HepG2 (cell line): Measurements from ENCODE around the gene NAPB. TPM values are rescaled to one million over a fixed set of nuclear protein-coding genes. Genes with fewer than 3 reads are reported as not detected.

Experiments used
- AFF4 ChIP-seq: sonication (generic); formaldehyde crosslinking; IDR thresholded peaks from 2 replicates; pipeline ENCODE4 v1.4.0; 2020; ENCODE audit warnings: missing genetic modification reagents
- ATF6 ChIP-seq: sonication (generic); formaldehyde crosslinking; conservative IDR thresholded peaks from 2 replicates; pipeline ENCODE4 v1.4.0; 2020; ENCODE audit warnings: missing genetic modification reagents
- HHEX ChIP-seq: IDR thresholded peaks from 2 replicates; pipeline ENCODE4 v1.6.1; 2016; ENCODE audit warnings: control low read depth
- KDM5A ChIP-seq: fragments of 200-600 bp; sonication (generic); IDR thresholded peaks from 2 replicates; pipeline ENCODE4 v1.7.0; 2018; ENCODE audit warnings: antibody characterized with exemption, mild to moderate bottlenecking, low read length, borderline replicate concordance
- MED1 ChIP-seq: sonication (generic); formaldehyde crosslinking; IDR thresholded peaks from 2 replicates; pipeline ENCODE4 v1.4.0; 2020; ENCODE audit warnings: missing genetic modification reagents
- RAD51 ChIP-seq: fragments of 450-650 bp; IDR thresholded peaks from 2 replicates; pipeline ENCODE4 v1.6.1; 2016; ENCODE audit warnings: borderline replicate concordance
- TCF12 ChIP-seq, 2 experiments: fragments of 450-650 bp in 1 of 2; sonication (generic) in 1 of 2; formaldehyde crosslinking in 1 of 2; IDR thresholded peaks; 2 replicates each; pipeline versions ENCODE4 v1.6.1 to v1.8.0; 2017 to 2022; ENCODE audit warnings: antibody characterized with exemption in 1 of 2, mild to moderate bottlenecking in 1 of 2, missing genetic modification reagents in 1 of 2, moderate library complexity in 1 of 2
- TRIM22 ChIP-seq: fragments of 450-650 bp; IDR thresholded peaks from 2 replicates; pipeline ENCODE4 v1.6.1; 2017
- U2AF1 ChIP-seq: fragments of 200-400 bp; formaldehyde crosslinking; optimal IDR thresholded peaks from 2 replicates; pipeline ENCODE3; 2017; ENCODE audit warnings: mild to moderate bottlenecking, low read depth, low read length
- XRCC5 ChIP-seq: fragments of 200-400 bp; formaldehyde crosslinking; optimal IDR thresholded peaks from 2 replicates; pipeline ENCODE3; 2017; ENCODE audit warnings: mild to moderate bottlenecking, low read length
- ZBTB7B ChIP-seq: sonication (generic); formaldehyde crosslinking; IDR thresholded peaks from 2 replicates; pipeline ENCODE4 v1.4.0; 2020; ENCODE audit warnings: missing genetic modification reagents
- polyA plus RNA-seq, 8 experiments: library from polyadenylated mRNA; depleted of rRNA in 3 of 8; stranded (reverse) in 7 of 8; unstranded in 1 of 8; fragments of >200 nt; fragmentation: Illumina TruSeq in 4 of 8; extraction: Trizol in 4 of 8; gene quantifications; 2 replicates each; pipeline versions ENCODE4 v1.2.1 to v1.2.3, GENCODE V29; 2011 to 2016; ENCODE audit warnings: low read depth in 4 of 8, missing spikeins in 1 of 8, mixed read lengths in 1 of 8; ENCODE audit not compliant: insufficient read depth in 1 of 8
- total RNA-seq, 5 experiments: library from RNA; depleted of rRNA; stranded (reverse); fragments of >200 nt; fragmentation: Illumina TruSeq; extraction: Trizol; gene quantifications; 2 replicates each; pipeline ENCODE4 v1.2.3, GENCODE V29; 2016; ENCODE audit warnings: low read depth in 1 of 5
- TF ChIP-seq, protein P1 (sequence below): sonication (generic); formaldehyde crosslinking; IDR thresholded peaks from 2 replicates; pipeline ENCODE4 v1.8.1; 2022; ENCODE audit warnings: low read depth, mild to moderate bottlenecking, missing genetic modification reagents
- TF ChIP-seq, protein P2 (sequence below): sonication (generic); formaldehyde crosslinking; IDR thresholded peaks from 2 replicates; pipeline ENCODE4 v1.5.0; 2020; ENCODE audit warnings: mild to moderate bottlenecking, missing genetic modification reagents
- TF ChIP-seq, protein P3 (sequence below): IDR thresholded peaks from 2 replicates; pipeline ENCODE4 v1.6.1; 2016; ENCODE audit warnings: low read depth, control low read depth

Gene NAPB
- total and polyA plus RNA-seq, 2 of the 13 experiments (the other 11 are each of a cell fraction or from before 2014, with no cell fraction given): 15.2 to 16.1 TPM

GRCh38 chr20:23349338-23350195, 71.7 kb downstream of the NAPB start (continued):
- TF ChIP-seq ATF6 (CRISPR knock-in tag): no peak
- TF ChIP-seq, protein P1, sequence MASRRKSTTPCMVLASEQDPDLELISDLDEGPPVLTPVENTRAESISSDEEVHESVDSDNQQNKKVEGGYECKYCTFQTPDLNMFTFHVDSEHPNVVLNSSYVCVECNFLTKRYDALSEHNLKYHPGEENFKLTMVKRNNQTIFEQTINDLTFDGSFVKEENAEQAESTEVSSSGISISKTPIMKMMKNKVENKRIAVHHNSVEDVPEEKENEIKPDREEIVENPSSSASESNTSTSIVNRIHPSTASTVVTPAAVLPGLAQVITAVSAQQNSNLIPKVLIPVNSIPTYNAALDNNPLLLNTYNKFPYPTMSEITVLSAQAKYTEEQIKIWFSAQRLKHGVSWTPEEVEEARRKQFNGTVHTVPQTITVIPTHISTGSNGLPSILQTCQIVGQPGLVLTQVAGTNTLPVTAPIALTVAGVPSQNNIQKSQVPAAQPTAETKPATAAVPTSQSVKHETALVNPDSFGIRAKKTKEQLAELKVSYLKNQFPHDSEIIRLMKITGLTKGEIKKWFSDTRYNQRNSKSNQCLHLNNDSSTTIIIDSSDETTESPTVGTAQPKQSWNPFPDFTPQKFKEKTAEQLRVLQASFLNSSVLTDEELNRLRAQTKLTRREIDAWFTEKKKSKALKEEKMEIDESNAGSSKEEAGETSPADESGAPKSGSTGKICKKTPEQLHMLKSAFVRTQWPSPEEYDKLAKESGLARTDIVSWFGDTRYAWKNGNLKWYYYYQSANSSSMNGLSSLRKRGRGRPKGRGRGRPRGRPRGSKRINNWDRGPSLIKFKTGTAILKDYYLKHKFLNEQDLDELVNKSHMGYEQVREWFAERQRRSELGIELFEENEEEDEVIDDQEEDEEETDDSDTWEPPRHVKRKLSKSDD (CRISPR knock-in tag): no peak
- no peak for TF ChIP-seq RAD51
- TF ChIP-seq ZBTB7B (CRISPR knock-in tag): no peak; the same call in 1 of the 2 replicates
- TF ChIP-seq TRIM22: no peak
- TF ChIP-seq, protein P2, sequence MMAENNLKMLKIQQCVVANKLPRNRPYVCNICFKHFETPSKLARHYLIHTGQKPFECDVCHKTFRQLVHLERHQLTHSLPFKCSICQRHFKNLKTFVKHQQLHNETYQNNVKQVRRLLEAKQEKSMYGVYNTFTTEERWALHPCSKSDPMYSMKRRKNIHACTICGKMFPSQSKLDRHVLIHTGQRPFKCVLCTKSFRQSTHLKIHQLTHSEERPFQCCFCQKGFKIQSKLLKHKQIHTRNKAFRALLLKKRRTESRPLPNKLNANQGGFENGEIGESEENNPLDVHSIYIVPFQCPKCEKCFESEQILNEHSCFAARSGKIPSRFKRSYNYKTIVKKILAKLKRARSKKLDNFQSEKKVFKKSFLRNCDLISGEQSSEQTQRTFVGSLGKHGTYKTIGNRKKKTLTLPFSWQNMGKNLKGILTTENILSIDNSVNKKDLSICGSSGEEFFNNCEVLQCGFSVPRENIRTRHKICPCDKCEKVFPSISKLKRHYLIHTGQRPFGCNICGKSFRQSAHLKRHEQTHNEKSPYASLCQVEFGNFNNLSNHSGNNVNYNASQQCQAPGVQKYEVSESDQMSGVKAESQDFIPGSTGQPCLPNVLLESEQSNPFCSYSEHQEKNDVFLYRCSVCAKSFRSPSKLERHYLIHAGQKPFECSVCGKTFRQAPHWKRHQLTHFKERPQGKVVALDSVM (CRISPR knock-in tag): no peak
- TF ChIP-seq XRCC5: no peak
- no peak for TF ChIP-seq MED1 (CRISPR knock-in tag)
- no peak; the same call in 1 of the 2 replicates for TF ChIP-seq AFF4 (CRISPR knock-in tag)
- TF ChIP-seq U2AF1: no peak
- no peak for TF ChIP-seq TCF12 (IDR thresholded peaks at IDR 0.05)
- no peak for TF ChIP-seq TCF12 (CRISPR knock-in tag; IDR thresholded peaks at IDR 0.05)
- TF ChIP-seq, protein P3, sequence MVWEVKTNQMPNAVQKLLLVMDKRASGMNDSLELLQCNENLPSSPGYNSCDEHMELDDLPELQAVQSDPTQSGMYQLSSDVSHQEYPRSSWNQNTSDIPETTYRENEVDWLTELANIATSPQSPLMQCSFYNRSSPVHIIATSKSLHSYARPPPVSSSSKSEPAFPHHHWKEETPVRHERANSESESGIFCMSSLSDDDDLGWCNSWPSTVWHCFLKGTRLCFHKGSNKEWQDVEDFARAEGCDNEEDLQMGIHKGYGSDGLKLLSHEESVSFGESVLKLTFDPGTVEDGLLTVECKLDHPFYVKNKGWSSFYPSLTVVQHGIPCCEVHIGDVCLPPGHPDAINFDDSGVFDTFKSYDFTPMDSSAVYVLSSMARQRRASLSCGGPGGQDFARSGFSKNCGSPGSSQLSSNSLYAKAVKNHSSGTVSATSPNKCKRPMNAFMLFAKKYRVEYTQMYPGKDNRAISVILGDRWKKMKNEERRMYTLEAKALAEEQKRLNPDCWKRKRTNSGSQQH (CRISPR knock-in tag): no peak
- TF ChIP-seq HHEX (CRISPR knock-in tag): no peak
- peak; percentile 49; the same call in 1 of the 2 replicates for TF ChIP-seq KDM5A
